MM.1S (cell line): Measurements from ENCODE around the gene LRRC71.

ENCODE experiments used
- EZH2 ChIP-seq: fragments of 300-600 bp; sonication (generic); optimal IDR thresholded peaks from 2 replicates; pipeline ENCODE3; 2017; ENCODE audit warnings: low read depth, mild to moderate bottlenecking, antibody characterized with exemption, low read length, mixed read lengths
- EZH2phosphoT487 ChIP-seq: fragments of 300-600 bp; sonication (generic); IDR thresholded peaks from 2 replicates; pipeline ENCODE4 v1.6.1; 2018; ENCODE audit warnings: antibody characterized with exemption, low read length
- TF ChIP-seq, protein P1 (sequence below): fragments of 300-600 bp; sonication (generic); IDR thresholded peaks from 2 replicates; pipeline ENCODE4 v1.5.1; 2016; ENCODE audit warnings: antibody characterized with exemption, low read length, mixed read lengths

GRCh38 chr1:156908955-156909354 lies 11.5 kb upstream of the LRRC71 start:
- TF ChIP-seq, protein P1, sequence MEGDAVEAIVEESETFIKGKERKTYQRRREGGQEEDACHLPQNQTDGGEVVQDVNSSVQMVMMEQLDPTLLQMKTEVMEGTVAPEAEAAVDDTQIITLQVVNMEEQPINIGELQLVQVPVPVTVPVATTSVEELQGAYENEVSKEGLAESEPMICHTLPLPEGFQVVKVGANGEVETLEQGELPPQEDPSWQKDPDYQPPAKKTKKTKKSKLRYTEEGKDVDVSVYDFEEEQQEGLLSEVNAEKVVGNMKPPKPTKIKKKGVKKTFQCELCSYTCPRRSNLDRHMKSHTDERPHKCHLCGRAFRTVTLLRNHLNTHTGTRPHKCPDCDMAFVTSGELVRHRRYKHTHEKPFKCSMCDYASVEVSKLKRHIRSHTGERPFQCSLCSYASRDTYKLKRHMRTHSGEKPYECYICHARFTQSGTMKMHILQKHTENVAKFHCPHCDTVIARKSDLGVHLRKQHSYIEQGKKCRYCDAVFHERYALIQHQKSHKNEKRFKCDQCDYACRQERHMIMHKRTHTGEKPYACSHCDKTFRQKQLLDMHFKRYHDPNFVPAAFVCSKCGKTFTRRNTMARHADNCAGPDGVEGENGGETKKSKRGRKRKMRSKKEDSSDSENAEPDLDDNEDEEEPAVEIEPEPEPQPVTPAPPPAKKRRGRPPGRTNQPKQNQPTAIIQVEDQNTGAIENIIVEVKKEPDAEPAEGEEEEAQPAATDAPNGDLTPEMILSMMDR, result no peak
- TF ChIP-seq EZH2phosphoT487 (no peak), EZH2 (no peak)
